ENCODE results near the gene RPS19.

DNA sequence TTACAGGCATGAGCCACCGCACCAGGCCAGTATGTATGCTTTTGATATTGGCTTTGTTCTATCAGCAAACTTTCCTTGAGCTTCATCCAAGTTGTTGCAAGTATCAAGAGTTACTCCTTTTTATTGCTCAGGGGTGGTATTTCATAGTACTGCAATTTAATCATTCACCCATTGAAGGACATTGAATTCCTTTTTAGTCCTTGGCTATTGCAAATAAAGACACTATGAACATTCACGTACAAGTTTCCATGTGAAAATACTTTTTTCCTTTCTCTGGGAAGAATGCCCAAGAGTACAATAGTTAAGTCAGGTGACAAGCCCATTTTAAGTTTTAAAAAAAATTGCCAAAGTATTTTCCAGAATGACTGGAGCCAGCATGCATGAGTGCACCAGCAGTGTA, 43.3 kb upstream of the RPS19 start:
- TF ChIP-seq, protein P1, sequence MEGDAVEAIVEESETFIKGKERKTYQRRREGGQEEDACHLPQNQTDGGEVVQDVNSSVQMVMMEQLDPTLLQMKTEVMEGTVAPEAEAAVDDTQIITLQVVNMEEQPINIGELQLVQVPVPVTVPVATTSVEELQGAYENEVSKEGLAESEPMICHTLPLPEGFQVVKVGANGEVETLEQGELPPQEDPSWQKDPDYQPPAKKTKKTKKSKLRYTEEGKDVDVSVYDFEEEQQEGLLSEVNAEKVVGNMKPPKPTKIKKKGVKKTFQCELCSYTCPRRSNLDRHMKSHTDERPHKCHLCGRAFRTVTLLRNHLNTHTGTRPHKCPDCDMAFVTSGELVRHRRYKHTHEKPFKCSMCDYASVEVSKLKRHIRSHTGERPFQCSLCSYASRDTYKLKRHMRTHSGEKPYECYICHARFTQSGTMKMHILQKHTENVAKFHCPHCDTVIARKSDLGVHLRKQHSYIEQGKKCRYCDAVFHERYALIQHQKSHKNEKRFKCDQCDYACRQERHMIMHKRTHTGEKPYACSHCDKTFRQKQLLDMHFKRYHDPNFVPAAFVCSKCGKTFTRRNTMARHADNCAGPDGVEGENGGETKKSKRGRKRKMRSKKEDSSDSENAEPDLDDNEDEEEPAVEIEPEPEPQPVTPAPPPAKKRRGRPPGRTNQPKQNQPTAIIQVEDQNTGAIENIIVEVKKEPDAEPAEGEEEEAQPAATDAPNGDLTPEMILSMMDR (conservative IDR thresholded peaks at IDR 0.05; ENCODE audit: low read depth, low read length): no peak
- no peak for TF ChIP-seq EZH2 (IDR thresholded peaks at IDR 0.05; ENCODE audit: low read length, unreplicated experiment)

Measured in PC-3 (cell line).